HG03066 (cell line): Measurements from ENCODE around the gene ANKRD39.

Source experiments
- ATAC-seq: cut with Tn5 transposase; IDR thresholded peaks from one replicate; pipeline ENCODE4 v1.9.1; 2021; ENCODE audit warnings: low read depth; ENCODE audit not compliant: unreplicated experiment

ANKRD39 gene

DNA sequence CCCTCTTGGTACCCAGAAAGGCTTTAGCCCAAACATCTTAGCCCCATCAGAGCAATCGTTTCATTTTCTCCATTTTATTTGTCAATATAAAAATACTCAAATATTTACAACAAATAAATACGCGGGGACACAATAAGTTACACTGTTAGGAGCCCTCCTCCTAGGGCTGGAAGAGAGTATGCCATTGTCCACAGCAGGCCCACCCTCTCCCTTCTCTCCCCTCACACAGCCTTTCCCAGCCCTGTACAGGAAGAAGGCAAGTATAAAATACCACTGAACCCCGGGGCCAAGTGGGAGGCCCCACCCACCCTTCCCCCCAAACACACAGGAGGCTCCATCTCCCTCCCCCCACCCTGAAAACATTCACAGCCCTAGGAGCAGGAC lies 1.9 kb upstream of the ANKRD39 start:
- ATAC-seq: no peak

GRCh38 chr2:96859099-96859649 lies 1.4 kb upstream of the ANKRD39 start:
- no peak for ATAC-seq

DNA sequence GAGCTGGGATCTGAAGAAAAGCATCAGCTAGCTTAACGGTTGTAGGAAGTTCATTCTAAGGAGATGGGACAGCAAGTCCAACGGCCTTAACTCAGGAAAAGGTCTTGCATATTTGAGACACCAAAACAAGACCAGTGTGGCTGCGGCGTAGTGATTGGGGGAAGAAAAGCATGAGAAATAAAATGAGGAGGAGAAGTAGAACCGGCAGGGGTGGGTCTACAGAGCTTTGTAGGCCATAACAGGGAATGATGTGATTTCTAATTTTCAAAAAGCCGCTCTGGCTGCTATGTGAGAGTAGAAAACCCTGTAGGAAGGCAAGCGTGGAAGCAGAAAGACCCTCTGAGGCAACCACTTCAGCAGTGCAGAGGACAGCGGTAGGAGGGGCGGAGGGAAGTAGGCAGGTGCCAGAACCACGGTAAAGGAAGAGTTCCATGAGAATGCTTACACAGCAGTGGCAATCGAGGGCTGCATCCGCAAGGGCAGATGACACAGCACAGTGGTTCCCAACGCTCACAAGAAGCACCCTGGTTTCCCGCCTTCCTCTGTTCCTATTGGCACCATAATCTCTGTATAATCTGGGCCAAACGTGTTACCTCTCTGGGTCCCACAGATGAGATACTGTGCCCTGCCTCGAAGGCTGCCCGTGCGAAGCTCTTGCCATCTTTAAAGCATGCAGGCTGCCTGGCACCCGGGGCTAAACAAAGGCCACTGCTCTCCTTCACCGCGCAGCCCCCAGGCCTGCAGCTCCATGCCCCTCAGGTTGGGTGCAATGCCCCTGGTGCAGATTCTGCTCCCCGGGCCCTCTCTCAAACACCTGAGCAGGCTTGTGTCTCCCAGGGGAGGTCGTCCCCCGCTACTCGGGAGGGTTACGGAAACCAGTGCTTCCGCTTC lies 795 bp downstream of the ANKRD39 start:
- peak; percentile 26 for ATAC-seq

- no peak for ATAC-seq
Measured at GRCh38 chr2:96853321-96853720, 4.5 kb downstream of the ANKRD39 start.

DNA sequence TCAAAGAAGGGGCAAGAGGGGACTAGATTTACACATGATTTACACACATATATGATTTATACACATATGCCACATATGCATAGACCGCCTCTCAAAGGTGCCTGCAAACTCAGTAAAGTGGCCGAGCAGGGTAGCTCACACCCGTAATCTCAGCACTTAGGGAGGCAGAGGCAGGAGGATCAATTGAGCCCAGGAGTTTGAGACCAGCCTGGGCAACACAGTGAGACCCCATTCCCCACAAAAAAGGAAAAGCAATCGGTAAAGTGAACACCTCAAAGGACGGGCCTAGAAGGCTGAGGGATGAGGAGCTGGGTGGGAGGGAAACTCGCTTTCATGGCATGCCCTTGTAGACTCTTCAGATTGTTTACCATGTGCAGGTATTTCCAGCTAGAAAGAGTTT lies 5.1 kb downstream of the ANKRD39 start:
- ATAC-seq: no peak

DNA sequence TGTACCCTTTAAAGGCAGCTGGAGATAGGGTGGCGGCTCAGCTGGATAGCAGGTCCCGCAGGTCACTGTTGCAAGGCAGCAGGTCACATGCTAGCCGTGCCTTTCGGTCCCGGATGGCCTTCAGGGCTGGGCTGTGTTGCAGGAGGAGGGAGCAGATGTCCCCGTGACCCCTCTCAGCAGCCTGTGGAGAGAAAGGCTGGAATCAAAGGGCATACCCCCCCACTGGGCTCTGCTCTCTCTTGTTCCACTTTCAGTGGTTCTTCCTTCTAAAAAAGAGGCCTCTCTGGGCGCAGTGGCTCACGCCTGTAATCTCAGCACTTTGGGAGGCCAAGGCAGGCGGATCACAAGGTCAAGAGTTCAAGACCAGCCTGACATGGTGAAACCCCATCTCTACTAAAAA lies 9.6 kb downstream of the ANKRD39 start:
- no peak for ATAC-seq

- no peak for ATAC-seq
Measured at GRCh38 chr2:96847586-96847985, 10.2 kb downstream of the ANKRD39 start.

GRCh38 chr2:96846825-96847224 lies 11.0 kb downstream of the ANKRD39 start:
- no peak for ATAC-seq

GRCh38 chr2:96844405-96844808 lies 13.4 kb downstream of the ANKRD39 start:
- no peak for ATAC-seq

DNA sequence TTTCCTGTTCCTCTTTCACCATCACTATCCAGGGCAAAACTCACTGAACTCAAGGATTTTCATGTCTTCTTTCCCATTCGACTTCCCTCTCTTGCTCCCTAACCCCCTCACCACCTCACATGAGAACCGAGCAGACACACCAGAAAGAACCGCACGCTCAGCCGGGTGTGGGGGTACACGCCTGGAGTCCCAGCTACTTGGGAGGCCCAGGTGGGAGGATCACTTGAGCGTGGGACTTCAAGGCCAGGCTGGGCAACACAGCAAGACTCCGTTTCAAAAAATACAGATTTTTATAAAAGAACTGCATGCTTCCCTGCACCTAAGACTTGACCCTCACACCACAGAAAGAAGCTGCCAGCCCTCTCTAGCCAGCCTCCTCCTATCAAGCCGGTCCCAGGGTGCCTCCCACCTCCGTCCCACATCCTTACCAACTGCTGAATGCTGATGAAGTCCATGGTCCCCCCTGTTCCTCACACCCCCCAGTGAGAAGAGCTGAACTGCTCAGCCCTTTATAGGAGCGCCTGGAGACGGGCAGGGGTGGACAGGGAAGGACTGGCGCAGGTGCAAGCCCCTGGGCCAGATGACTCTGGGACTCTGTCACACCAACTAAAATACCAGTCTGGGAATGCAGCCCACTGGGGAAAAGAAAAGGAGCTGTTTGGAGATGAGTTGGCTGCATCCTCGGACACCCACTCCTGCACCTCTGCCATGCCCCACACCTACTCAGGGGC lies 14.1 kb downstream of the ANKRD39 start, which contains the start of gene ANKRD23:
Gene ANKRD23 (minus strand): TSS at position 484 of the 731 bp plus-strand sequence. CDS start 29 bp downstream, at position 455.
- ATAC-seq: no peak

DNA sequence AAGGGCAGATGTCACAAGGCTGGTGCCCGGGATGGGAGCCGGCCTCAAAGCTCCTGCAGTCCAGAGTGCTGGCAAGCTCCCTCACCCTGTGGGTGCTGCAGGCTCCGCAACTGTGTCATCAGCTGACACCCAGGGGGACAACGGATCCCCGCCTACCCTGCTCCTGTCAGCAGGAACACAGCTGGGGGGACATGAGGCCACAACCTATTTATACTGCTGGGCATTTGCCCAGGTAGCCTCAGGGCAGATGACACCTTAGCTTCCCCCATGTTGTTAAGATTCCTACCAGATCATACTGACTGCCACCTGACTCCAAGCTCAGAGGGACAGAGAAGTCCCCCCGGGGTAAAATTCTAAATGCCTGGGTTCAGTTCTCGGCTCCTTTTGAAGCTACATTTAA lies 15.2 kb downstream of the ANKRD39 start:
- no peak for ATAC-seq

GRCh38 chr2:96841701-96842495 lies 15.9 kb downstream of the ANKRD39 start:
- no peak for ATAC-seq

DNA sequence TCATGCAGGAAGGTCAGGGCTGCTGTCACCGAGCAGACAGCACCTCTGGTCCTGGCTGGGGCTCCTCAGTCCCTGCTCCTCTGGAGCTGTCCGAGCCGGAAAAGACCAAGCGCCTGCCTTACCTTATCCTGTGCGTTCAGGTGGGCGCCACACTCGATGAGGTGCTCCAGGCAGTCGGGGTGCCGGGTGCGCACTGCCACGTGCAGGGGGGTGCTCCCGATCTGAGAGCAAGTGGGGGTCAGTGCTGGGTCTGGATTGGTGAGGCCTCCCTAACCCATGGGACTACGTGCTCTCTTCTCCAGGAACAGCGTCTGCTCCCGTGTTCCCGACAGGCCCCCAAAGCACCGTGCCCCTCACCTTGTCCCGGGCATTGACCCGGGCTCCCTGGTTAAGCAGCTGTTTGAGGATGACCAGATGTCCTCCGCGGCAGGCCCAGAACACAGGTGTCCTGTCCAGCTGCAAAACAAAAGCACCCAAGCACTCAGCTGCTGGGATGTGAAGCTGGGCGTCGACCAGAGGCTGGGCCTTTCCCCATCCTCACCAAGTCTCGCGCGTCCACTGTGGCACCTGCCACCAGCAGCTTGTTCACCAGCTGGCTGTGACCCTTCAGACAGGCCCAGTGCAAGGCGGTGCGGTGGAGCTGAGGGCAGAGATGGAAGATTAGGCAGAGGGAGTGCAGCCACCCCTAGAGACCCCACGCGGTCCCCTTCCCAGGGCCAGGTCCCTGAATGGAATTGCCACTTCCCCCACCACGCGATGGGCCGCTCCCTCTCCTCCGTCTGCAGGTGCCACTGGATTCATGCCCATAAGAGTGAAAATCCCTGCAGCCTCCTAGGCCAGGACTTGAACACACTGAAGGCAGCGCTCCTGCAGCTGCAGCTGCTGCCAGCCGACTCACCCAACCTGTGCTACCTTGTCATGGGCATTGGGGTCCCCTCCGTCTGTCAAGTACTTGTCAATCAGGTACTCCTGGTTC lies 17.7 kb downstream of the ANKRD39 start:
- ATAC-seq: no peak

DNA sequence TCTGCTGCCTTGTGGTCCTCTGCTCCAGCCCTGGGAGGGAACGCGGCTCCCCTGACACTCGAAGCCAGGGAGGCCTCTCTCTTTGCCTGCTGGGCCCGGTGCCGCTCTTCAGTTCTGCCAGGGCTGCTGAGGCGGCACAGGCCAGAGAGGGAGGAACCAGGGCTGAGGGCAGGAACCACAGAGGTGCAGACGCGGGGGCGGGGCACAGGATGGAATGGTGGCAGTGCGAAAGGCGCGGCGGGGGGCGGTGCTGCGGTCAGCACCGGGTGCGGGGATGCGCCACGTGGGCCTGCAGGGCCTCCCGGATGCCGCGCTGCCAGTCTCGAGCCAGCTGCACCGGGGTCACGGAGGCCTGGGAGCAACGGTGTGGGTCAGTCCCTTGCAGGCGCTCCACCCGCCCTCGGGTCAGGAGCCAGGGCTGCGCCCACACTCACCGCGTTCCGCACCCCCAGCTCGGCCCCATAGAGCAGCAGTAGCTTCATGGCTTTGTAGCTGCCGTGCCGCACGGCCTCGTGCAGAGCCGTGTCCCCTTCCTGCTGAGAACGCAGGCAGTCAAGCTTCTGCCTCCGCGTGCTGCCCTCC lies 18.4 kb downstream of the ANKRD39 start:
- peak; percentile 47 for ATAC-seq

DNA sequence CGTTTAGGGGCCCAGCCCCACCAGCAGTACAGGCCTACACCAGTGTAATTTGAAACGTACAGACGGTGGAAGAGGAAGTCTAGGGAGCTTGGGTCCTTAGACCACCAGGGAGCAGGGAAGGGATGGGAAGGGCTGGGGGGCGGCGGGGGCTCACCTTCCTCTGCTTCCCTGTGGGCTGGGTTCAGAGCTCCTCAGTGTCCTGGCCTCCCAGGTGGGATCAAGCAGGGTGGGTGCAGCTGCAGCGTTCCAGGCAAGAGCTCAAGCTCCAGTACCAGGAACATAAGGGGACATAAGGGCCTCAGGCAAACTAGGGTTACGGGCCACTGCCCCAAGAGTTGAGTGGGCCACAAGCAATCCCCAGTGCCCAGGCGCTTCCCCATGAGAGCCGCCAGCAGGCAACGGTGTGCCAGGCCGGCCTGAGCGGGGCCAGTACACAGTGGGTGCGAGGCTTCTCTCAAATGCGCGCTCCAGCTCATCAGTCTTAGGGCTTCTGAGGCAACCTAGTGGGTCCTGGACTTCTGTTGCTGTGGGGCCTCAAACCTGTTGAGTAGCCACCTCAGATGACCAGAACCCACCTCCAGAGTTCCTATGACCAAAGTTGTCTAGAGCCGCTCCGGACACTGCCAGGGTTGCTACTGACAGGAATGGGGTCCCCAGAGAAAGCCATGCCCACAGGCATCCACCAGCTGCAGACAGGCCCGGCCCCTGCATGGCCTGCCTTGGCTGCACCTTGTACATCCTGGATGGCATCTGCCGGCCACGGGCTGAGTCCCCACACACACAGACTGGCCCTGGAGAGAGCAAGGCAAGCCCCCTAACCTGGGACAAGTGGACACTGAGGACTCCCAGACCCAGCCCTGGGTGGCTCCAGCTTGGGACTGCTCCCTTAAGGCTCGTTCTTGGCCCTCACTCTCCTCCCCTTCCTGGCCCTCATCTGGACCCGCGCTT lies 19.2 kb downstream of the ANKRD39 start:
- ATAC-seq: no peak

DNA sequence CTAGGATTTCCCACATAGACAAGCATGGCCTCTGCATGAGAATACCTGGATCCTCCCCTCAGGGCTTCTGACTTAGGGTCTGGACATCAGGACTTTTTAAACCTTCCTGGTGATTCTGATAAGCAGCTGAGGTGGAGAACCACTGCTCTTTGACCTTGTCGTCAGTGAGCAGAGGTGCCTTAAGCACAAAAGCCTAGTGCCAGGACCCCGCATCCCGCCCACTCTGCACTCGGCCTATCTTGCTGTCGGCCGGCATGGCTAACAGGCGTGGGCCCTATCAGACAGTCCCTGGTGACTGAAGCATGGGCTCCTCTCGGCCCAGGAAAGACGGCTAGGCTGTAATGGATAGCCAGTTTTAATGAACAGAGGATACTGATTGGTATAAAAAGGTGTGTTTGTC lies 20.2 kb downstream of the ANKRD39 start:
- no peak for ATAC-seq

GRCh38 chr2:96835830-96836229 lies 22.0 kb downstream of the ANKRD39 start:
- no peak for ATAC-seq
